Bronchial epithelial cell (primary cell): ENCODE data around the gene MYO9A. TPM values are rescaled to one million over a fixed set of nuclear protein-coding genes. Genes with fewer than 3 reads are reported as not detected.

Source experiments
- DNase-seq: peaks from one replicate; pipeline ENCODE4 v3.0.0-alpha.2; 2010; ENCODE audit warnings: low read depth
- FAIRE-seq: peaks from 2 replicates; lab custom pipeline; 2011; peaks lifted over from hg19 to GRCh38; lab: Jason Lieb, UNC
- H3K27me3 ChIP-seq: 2 replicates; pipeline ENCODE4 v1.5.1; 2011; ENCODE audit warnings: low read length; ENCODE audit not compliant: control insufficient read depth, insufficient read depth
- H3K36me3 ChIP-seq: 2 replicates; pipeline ENCODE4 v1.5.1; 2011; ENCODE audit warnings: low read length; ENCODE audit not compliant: control insufficient read depth, insufficient read depth
- H3K4me3 ChIP-seq: 2 replicates; pipeline ENCODE4 v1.5.1; 2011; ENCODE audit warnings: mild to moderate bottlenecking, low read depth, low read length, control low read depth
- total RNA-seq: library from RNA; depleted of rRNA; stranded (reverse); fragments of >200 nt; gene quantifications from 2 replicates; pipeline ENCODE4 v1.2.1, GENCODE V29; 2014
- TF ChIP-seq, protein P1 (sequence below): IDR thresholded peaks from 2 replicates; pipeline ENCODE4 v1.5.1; 2011; ENCODE audit warnings: mild to moderate bottlenecking, moderate library complexity, low read length, control low read depth, inconsistent platforms; ENCODE audit not compliant: insufficient read depth, severe bottlenecking

MYO9A gene
- total RNA-seq, 1 donor from 2014 or later, result 29.7 TPM

DNA sequence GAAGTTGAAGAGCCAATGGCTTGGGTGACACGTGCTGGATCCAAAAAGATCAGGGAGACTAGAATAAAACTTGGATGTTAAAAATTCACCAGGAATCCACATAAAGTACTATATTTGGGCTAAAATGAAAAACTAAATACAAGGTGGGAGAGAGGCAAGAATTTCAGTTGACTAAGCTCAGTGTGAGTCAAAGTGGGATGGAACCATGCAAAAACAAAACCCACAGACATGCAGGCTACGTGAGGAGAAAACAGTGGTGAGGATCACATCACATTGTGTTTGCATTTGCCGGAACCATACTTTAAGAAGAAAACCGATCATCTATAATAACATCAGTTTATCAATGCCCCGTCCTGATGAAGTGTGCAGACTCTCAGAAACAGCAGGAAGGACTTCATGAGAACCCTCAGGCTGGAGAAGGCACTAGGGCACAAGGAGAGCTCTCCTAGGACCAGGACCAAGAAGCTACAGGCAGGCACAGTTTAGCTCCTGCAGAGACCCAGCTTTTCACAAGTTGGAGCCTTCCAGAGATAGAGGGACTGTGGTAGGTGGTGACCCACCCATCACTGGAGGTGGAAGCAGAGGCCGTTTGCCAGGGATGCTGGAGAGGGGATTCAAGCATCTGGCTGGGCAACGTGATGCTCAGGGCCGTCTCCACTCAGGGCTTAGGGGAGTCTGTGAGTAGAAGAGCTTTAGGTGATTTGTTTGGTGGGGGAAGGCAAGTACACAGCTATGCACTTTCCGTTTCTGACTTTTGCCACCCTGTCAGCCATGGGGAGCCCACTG, 336.6 kb downstream of the MYO9A start:
- H3K4me3 ChIP-seq, result no peak overlapping the region
- TF ChIP-seq, protein P1, sequence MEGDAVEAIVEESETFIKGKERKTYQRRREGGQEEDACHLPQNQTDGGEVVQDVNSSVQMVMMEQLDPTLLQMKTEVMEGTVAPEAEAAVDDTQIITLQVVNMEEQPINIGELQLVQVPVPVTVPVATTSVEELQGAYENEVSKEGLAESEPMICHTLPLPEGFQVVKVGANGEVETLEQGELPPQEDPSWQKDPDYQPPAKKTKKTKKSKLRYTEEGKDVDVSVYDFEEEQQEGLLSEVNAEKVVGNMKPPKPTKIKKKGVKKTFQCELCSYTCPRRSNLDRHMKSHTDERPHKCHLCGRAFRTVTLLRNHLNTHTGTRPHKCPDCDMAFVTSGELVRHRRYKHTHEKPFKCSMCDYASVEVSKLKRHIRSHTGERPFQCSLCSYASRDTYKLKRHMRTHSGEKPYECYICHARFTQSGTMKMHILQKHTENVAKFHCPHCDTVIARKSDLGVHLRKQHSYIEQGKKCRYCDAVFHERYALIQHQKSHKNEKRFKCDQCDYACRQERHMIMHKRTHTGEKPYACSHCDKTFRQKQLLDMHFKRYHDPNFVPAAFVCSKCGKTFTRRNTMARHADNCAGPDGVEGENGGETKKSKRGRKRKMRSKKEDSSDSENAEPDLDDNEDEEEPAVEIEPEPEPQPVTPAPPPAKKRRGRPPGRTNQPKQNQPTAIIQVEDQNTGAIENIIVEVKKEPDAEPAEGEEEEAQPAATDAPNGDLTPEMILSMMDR, result no peak
- no peaks in the 10 kb centered on the region for H3K36me3 ChIP-seq
- no peaks in the 10 kb centered on the region for H3K27me3 ChIP-seq
- peak; percentile 46 for DNase-seq
- FAIRE-seq, result no peak

DNA sequence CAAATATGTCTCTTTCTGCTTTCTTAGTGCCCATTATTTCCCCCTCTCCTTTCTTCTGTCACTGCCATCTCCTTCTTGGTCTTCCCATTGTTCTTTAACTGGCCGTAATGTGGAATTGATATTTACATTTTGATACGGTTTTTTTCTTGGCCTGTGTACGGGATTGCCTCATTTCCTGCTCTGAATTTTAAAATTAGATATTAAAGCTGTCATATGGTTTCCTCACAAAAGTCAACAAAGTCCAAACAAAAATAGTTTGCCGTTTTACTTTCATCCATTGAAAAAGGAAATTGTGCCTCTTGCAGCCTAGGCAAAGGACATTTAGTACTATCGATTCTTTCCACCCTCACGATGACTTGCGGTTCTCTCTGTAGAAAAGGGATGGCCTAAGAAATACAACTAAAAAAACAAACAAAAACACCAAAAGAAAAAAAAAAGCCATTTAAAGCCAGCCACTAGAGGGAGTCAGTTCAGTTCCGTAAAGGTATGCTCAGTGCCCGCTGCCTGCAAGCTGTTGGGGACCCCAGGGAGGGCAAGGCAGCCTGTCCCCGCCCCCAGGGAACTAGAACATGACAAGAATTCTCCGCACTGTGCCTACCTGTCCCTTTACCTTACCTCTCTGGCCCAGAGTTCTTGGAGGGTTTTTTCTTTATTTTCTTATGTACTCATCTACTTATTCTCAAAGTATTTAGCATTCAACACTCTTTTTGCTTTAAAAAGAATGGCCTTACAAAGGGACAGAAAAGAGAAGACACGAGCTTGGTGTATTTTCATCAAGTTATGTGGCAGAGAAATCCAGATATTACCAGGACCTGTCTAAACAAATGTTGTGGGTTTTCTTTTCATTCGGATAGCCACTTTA, 337.6 kb downstream of the MYO9A start:
- FAIRE-seq, result no peak
- DNase-seq, result peak; percentile 59
- TF ChIP-seq, protein P1, result peak; percentile 81
- Histone ChIP-seq H3K4me3 (no peak overlapping the region), H3K36me3 (no peaks in the 10 kb centered on the region), H3K27me3 (no peaks in the 10 kb centered on the region)

DNA sequence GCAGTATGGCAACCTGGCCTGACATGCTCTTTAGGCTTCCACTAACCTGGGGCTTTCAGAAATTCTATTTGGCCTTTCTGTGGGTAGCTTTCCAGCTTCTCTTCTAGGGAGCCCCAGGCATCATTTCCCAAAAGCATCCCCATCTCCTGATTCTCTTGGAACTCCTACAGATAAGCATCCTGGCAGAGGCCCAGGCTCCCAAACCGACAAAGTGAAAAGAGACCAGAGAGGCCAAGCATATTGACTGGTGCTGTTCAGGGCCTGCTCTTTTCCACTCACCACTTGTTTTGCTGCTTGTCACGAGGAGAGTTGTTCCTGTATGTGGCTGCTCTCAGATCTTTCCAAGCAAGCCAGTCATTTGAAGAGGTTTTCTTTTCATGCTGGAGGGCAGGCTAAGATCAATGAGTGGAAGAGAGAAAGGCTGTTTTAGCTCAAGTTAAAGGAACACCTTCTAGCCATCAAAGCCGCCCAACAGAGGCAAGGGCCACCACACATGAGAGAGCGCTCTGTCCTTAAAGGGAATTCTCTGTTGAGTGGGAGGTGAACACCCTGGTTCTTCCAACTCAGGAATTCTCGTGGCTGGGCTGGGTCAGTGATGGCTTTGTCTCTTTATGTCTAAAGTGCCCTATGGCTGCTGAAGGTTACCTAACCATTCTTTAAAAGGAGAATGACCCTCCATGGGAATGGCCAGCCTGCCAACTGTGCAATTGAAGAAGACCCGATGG, 338.7 kb downstream of the MYO9A start:
- H3K27me3 ChIP-seq, result no peaks in the 10 kb centered on the region
- no peak for FAIRE-seq
- no peak for DNase-seq
- TF ChIP-seq, protein P1, result no peak
- H3K36me3 ChIP-seq, result no peaks in the 10 kb centered on the region
- no peak overlapping the region for H3K4me3 ChIP-seq

DNA sequence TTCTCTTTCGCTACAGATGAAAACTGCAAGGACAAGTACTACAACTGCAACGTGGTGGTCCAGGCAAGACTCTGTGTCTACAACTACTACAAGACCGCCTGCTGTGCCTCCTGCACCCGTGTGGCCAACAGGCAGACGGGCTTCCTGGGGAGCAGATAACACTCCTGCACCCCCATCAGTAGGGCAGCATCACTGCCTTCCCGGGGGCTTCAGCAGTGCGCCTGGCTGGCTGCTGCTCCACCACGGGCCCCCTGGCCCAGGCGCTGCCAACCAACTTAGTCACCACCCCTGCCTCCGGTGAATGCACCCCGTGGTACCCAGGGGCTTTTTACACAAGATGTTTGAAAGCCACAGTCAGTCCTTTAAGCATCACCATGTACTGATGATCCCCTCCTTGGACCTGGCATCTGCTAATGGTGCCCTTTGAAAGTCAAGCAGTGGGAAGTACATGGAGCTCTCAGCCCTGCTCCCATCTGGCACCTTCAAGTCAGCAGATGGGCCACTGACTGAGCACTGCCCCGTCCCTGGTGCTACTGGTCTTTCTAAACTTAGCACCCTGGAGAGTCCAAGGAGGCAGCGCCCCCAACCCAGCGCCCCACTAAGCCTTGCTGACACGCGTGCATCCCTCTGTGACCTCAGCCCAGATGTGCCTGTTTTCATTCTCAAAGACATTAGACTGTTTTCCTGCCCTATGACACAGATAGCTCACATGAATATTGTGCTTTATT, 340.6 kb downstream of the MYO9A start:
- DNase-seq (no peak), FAIRE-seq (no peak)
- Histone ChIP-seq H3K36me3 (no peaks in the 10 kb centered on the region), H3K4me3 (no peak overlapping the region), H3K27me3 (no peaks in the 10 kb centered on the region)
- TF ChIP-seq, protein P1, result no peak

DNA sequence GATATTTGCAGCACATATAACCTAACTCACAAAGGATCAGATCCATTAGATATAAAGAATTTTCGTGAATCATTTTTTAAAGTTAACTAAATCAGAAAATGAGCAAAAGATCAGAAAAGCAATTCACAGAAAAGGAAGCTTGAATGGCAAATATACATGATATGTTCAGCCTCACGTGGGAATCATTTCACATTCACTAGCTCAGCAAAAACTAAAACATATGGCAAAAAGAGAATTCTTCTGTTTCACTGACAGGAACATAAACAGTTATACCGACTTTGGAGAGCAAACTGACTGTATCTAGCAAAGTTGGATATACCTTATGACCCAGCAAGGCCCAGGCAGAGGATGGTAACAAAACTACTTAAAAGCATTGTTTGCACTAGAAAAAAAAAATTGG, 341.6 kb downstream of the MYO9A start:
- TF ChIP-seq, protein P1, result no peak
- Histone ChIP-seq H3K4me3 (no peak overlapping the region), H3K36me3 (no peaks in the 10 kb centered on the region), H3K27me3 (no peaks in the 10 kb centered on the region)
- no peak for FAIRE-seq
- no peak for DNase-seq
